Hematopoietic multipotent progenitor cell treated with erythropoietin and hydrocortisone succinate and interleukin-3 and kit ligand, for 4 days (in vitro differentiated cells): ENCODE data around the gene ATP6V0B.

Source experiments
- DNase-seq: peaks from one replicate; pipeline ENCODE4 v3.0.0-alpha.2; 2015

Gene ATP6V0B

GRCh38 chr1:43946236-43947060 lies 28.3 kb upstream of the ATP6V0B start, which contains the start of gene IPO13:
Gene IPO13, plus strand, starts transcription at chr1:43946950. Its CDS starts 651 bp downstream, at chr1:43947601.
- peak; percentile 99 for DNase-seq

DNA sequence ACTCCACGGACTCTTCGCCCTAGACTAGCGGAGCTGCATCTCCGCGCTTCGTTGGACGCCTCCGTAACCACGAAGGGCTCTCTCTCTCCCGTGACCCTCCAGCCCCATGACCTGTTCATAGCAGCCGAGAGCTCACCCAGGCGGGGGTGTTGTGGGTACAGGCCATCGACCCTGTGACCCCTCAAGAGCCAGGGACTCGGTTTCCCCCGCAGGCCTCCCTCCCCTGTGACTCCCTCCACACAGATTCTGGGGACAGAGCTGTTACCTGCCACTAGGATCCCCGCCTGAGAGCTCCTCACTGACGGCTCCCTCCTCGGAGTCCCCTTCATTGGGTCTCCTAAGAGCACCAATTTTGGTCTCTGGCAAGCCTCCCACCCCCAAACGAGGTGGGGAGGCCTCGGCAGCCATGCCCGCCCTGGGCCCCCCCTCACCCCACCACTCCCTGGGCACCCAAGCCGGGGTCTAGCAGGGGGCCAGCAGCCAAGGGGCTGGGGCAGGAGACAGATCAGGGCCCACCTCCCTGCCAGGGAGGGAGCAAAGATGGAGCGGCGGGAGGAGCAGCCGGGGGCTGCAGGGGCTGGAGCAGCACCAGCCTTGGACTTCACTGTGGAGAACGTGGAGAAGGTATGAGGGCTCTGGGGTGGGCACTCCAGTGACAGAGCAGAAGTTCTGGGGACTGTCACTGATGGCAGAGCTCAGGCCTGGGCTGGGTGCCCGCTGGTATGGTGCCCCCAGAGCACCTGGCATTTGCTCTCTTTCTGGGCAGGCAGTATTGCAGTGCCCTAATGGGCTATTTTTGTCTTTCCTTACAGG lies 27.5 kb upstream of the ATP6V0B start:
- no peak for DNase-seq

DNA sequence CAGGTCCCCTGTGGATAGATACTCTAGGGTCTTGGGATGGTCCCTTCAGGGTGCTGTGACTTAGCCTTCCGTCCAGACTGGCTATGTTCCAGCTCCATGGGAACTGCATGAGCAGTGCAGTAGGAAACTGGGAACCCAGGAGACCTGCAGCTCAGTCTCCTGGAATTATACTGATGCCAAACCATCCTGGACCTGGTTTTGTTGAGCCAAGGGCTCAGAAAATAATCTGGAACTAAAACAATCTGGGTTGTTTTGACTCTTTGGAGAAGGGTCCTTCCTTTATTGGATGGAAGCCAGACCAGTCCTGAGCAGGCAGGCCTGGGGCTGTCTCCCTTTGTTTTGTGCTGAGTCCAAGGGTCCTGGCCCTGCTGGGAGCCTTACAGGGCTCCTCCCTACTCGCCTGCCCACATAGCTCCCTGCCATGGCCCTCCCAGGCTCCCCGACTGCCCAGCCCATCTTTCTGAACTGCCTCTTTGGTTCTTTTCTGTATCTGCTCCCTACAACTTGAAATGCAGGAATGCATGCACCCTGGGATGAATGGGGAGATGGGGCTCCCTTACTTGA lies 26.8 kb upstream of the ATP6V0B start:
- DNase-seq = no peak

DNA sequence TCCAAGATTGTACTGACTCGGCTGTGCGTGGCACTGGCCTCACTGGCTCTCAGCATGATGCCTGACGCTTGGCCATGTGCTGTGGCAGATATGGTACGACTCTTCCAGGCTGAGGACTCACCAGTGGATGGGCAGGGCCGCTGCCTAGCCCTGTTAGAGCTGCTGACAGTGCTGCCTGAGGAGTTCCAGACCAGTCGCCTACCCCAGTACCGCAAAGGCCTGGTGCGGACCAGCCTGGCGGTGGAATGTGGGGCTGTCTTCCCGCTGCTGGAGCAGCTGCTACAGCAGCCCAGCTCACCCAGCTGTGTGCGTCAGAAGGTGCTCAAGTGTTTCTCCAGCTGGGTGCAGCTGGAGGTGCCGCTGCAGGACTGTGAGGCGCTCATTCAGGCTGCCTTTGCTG lies 25.1 kb upstream of the ATP6V0B start:
- no peak for DNase-seq

GRCh38 chr1:43951021-43951985 lies 23.5 kb upstream of the ATP6V0B start:
- no peak for DNase-seq

- DNase-seq = no peak
These were observed 21.9 kb upstream of the ATP6V0B start for GRCh38 chr1:43952731-43953346.

DNA sequence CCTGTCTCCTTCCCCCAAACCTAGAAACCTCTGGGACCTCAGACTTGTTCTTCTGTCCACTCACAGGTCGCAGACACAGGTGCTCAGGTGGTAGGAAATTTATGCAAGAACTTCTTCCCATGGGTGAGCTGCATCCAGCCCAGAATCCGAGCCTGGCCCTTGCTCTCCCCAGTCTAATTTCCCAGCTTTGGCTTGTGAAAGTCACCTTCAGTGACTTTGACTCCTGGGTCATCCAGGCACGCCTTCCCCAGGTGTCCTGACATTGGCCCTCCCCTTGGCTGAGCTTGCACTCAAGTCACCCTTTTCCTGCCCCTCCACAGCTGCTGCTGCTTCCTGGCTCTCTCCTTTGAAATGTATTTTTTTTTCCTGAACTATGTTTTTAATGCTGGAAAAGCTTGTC lies 21.4 kb upstream of the ATP6V0B start:
- no peak for DNase-seq

- no peak for DNase-seq
These were observed 20.7 kb upstream of the ATP6V0B start for GRCh38 chr1:43954036-43954435.

- DNase-seq = no peak
These were observed 18.5 kb upstream of the ATP6V0B start for GRCh38 chr1:43956234-43956633.

DNA sequence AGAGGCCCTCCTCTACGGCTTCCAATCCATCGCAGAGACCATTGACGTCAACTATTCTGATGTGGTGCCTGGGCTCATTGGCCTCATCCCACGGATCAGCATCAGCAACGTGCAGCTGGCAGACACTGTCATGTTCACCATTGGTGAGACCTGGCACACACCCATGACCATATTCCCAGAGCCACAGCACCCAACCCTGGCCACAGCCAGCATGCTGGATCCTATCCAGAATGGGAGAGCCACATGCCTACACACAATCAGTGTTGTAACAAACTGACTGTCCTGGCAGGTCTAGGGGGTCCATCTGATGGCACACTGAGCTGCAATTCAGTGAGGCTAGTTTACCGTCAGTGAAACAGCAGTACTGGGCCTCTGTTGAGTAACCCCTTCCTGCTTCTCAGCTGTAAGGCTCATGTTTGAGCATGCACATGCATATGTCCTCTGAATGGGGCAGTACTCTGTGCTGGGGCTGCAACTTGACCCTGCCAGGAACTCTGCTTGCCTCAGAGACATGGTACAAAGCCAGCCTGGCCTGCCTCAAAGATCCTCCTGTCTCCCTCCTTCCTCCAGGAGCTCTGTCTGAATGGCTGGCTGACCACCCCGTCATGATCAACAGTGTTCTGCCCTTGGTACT lies 17.2 kb upstream of the ATP6V0B start:
- no peak for DNase-seq

GRCh38 chr1:43958351-43959255 lies 16.2 kb upstream of the ATP6V0B start:
- peak; percentile 63 for DNase-seq

DNA sequence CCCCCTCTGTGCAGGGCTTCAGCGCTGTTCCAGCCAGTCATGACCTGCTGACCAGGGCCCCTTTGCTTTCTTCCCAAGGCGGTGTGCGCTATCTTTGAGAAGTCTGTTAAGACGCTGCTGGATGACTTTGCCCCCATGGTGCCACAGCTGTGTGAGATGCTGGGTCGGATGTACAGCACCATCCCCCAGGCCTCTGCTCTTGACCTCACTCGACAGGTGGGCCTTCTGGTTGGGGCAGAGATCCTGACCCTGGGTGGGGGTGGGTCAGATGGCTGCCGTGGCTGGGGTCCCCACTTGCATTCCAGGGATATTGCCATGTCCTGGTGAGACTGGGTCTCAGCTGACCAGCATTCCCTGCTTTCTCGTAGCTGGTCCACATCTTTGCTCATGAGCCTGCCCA lies 14.0 kb upstream of the ATP6V0B start:
- DNase-seq = no peak

GRCh38 chr1:43961692-43962091 lies 13.1 kb upstream of the ATP6V0B start:
- no peak for DNase-seq

DNA sequence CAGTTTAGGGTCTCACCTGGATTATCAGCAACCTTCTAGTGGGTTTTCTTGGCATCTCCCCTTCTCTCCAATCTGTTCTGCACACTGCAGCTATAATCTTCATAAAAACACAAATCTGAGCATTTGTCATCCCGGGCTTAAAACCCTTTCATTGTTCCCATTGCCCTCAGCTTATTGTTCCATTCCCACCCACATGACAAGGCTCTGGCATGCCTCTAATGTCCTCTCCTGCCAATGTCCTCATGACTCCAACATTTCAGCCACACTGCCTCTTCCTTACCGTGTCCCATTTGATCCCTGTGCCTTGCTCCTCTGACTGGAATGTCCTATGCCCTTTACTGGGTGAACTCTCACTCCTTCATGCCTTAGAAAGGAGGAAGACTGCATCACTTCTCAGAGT lies 12.4 kb upstream of the ATP6V0B start:
- DNase-seq = no peak

- no peak for DNase-seq
These were observed 11.8 kb upstream of the ATP6V0B start for GRCh38 chr1:43963006-43963405.

DNA sequence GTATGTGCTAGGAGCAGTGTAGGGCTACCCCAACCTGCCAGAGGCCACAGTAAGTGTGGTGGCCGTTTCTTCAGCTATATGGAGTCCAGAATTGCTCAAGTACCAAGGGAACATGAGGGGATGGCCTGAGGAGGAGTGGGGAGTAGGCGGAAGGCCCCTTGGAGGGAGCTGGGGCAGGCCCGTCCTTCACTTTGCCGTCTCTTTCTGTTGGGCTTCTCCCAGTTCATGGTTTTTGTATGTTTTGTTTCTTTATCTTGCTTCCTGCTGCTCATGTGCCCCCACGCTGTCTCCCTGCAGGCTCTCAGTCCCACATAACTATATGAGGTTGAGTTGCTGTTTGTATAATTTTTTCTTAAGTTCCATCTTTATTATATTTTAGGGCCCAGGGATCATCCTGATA lies 10.9 kb upstream of the ATP6V0B start:
- no peak for DNase-seq

GRCh38 chr1:43965316-43965715 lies 9.4 kb upstream of the ATP6V0B start:
- DNase-seq = no peak

DNA sequence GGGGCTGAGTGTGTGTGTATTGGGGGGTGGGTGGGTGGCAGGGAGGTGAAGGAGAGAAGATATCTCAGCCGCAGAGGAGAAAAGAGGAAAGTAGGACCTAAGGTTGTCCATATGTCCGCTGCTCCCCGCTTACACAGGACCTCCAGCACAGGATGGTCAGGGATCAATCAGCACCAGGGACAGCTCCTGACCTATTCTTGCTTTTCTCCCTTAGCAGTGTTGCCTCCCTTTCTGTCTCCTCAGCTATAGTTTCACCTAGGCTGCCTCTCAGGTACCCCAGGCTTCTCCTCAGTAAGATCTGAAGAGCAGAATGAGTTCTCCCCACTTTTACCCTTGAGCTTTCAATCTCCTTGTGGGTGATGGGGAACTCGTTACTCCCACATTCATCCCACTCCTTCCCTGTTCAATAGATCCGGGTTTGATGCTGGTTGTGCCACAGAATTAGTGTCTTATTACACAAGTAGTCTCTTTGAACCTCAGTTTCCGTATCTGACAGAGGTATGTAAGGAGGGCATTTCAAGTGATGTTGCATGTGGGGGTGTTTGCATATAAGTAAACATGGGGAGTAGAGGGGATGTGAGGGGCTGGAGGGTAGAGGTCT lies 6.3 kb upstream of the ATP6V0B start:
- peak; percentile 73 for DNase-seq

DNA sequence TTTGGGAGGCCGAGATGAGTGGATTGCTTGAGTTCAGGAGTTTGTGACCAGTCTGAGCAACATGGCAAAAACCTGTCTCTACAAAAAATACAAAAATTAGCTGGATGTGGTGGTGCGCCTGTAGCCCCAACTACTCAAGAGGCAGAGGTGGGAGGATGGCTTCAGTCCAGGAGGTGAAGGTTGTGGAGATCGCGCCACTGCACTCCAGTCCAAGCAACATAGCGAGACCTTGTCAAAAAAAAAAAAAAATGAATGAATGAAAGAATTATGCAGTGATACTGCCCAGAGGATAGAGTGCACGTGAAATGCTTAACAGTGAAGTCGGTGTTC lies 5.4 kb upstream of the ATP6V0B start:
- DNase-seq = no peak
